ENCODE results near the gene MPIG6B. TPM values are rescaled to one million over a fixed set of nuclear protein-coding genes. Genes with fewer than 3 reads are reported as not detected.

The MPIG6B gene
- total RNA-seq, 1 experiment from 2014 or later = not detected

- WGBS (ENCODE audit: extremely low coverage, insufficient read length, low lambda C conversion rate) = no CpG with 5 or more reads among the region's 5 CpGs
- Mint-ChIP-seq H3K27me3 (ENCODE audit: low read depth) (no peaks in the 10 kb centered on the region), H3K4me1 (peaks cover 19 to 28% of the 10 kb centered on the region in 2 experiments), H3K9me3 (no peaks in the 10 kb centered on the region), H3K4me3 (no peak overlapping the region), H3K36me3 (ENCODE audit: insufficient read depth in 1 of 3, low read depth in 3 of 3) (no peaks in the 10 kb centered on the region), H3K27ac (peak overlapping the region in 1 of 3 experiments; percentile 19; a peak in 1 of 7 replicates)
- Histone ChIP-seq H4K8ac (replicated peaks; ENCODE audit: insufficient read length, low read depth, low read length) (no peak overlapping the region), H2BK5ac (ENCODE audit: insufficient read length, low read length) (no peak overlapping the region), H2BK15ac (ENCODE audit: low read depth, low read length) (no peak overlapping the region), H2BK12ac (ENCODE audit: insufficient read length, low read depth, low read length) (no peak overlapping the region), H3K4ac (ENCODE audit: low read depth, low read length) (no peak overlapping the region), H3K56ac (ENCODE audit: insufficient read length, low read depth, low read length) (no peak overlapping the region), H3K9me3 (ENCODE audit: control insufficient read depth, low read depth, low read length) (no peaks in the 10 kb centered on the region), H2BK20ac (ENCODE audit: low read depth, low read length, poor library complexity, severe bottlenecking) (no peak overlapping the region), H4K5ac (ENCODE audit: insufficient read length, low read depth, low read length) (no peak overlapping the region), H3K4me1 (ENCODE audit: insufficient read depth, low read length) (peaks cover 6% of the 10 kb centered on the region; the same call in 1 of the 2 replicates), H3K27me3 (ENCODE audit: insufficient read depth, low read length) (no peaks in the 10 kb centered on the region), H3K23me2 (ENCODE audit: insufficient read length, low read depth, low read length, poor library complexity, severe bottlenecking) (no peaks in the 10 kb centered on the region), H3K79me2 (ENCODE audit: insufficient read depth, low read length) (no peaks in the 10 kb centered on the region), H2BK120ac (ENCODE audit: low read depth, low read length, poor library complexity, severe bottlenecking) (no peak overlapping the region), H2AK5ac (ENCODE audit: insufficient read length, low read length) (no peak overlapping the region), H3K18ac (ENCODE audit: insufficient read length, low read depth, low read length) (no peak overlapping the region), H4K20me1 (ENCODE audit: control insufficient read depth, insufficient read depth, insufficient read length) (no peaks in the 10 kb centered on the region), H4K91ac (ENCODE audit: insufficient read length, low read depth, low read length) (no peak overlapping the region), H3K14ac (ENCODE audit: insufficient read depth, low read length) (no peak overlapping the region), H3K27ac (ENCODE audit: insufficient read length, low read depth, low read length) (no peak overlapping the region), H2AFZ (ENCODE audit: low read length) (no peak overlapping the region), H3K79me1 (ENCODE audit: insufficient read depth, low read depth, low read length, poor library complexity, severe bottlenecking) (no peaks in the 10 kb centered on the region), H3K9ac (ENCODE audit: extremely low read depth, insufficient read length, low read length) (no peak overlapping the region), H3T11ph (ENCODE audit: low read length) (no peak overlapping the region), H3K4me2 (ENCODE audit: insufficient read depth, insufficient read length, low read length) (no peak overlapping the region), H3K23ac (ENCODE audit: insufficient read length, low read depth, low read length) (no peak overlapping the region)
- no peak for DNase-seq
- TF ChIP-seq CTCF (conservative IDR thresholded peaks at IDR 0.05) = no peak
Observed at GRCh38 chr6:31720196-31720770, 2.9 kb upstream of the MPIG6B start.
